Activated B cell treated with CpG ODN at 0.5 μM for 24 hours (primary cell): ENCODE measurements around the gene CMPK1. TPM values are rescaled to one million over a fixed set of nuclear protein-coding genes. Genes with fewer than 3 reads are reported as not detected.

Experiments used
- ATAC-seq: fragments of 200-7000 bp; cut with Tn5 transposase; one replicate; pipeline ENCODE4 v1.10.0; 2021; ENCODE audit warnings: low read depth, mild to moderate bottlenecking, moderate library complexity
- CTCF ChIA-PET: fragments of 350-600 bp; sonication (Branson Sonifier 250); formaldehyde crosslinking; loops from one replicate; lab custom pipeline; 2021; ENCODE audit warnings: antibody characterized with exemption; lab: Charles Lee
- POLR2A ChIA-PET: fragments of 350-600 bp; sonication (Branson Sonifier 250); formaldehyde crosslinking; loops from one replicate; lab custom pipeline; 2021; ENCODE audit warnings: antibody characterized with exemption; lab: Charles Lee
- DNase-seq: peaks from one replicate; pipeline ENCODE4 v3.0.0; 2022
- H3K27ac Mint-ChIP-seq: one replicate; pipeline ENCODE4 v1.8.0; 2020; ENCODE audit warnings: mixed read lengths
- H3K27me3 Mint-ChIP-seq: one replicate; pipeline ENCODE4 v1.8.0; 2021; ENCODE audit warnings: mixed read lengths
- H3K36me3 Mint-ChIP-seq: one replicate; pipeline ENCODE4 v1.8.0; 2021; ENCODE audit warnings: low read depth, mixed read lengths
- H3K4me1 Mint-ChIP-seq: one replicate; pipeline ENCODE4 v1.8.0; 2021; ENCODE audit warnings: mixed read lengths
- H3K4me3 Mint-ChIP-seq: one replicate; pipeline ENCODE4 v1.8.0; 2020; ENCODE audit warnings: mild to moderate bottlenecking, mixed read lengths
- H3K9me3 Mint-ChIP-seq: one replicate; pipeline ENCODE4 v1.8.0; 2020; ENCODE audit warnings: mixed read lengths
- CTCF ChIP-seq: fragments of 200-600 bp; IDR thresholded peaks from one replicate; pipeline ENCODE4 v1.8.0; 2022; ENCODE audit warnings: antibody characterized with exemption, mild to moderate bottlenecking
- intact Hi-C: fragments of 100-400 bp; cut with micrococcal nuclease; formaldehyde crosslinking; loops from one replicate; pipeline ENCODE4 v1.15.1; 2024
- total RNA-seq: library from RNA; stranded (reverse); gene quantifications from 2 replicates; pipeline ENCODE4 v1.2.3, GENCODE V29; 2022

Gene CMPK1
- total RNA-seq, 1 donor from 2014 or later: 97.1 TPM

GRCh38 chr1:47324682-47325081 is 8.9 kb upstream of the CMPK1 start:
- Mint-ChIP-seq H3K36me3 (no peaks in the 10 kb centered on the region), H3K27ac (no peak overlapping the region), H3K9me3 (no peaks in the 10 kb centered on the region), H3K27me3 (no peaks in the 10 kb centered on the region), H3K4me3 (no peak overlapping the region), H3K4me1 (no peaks in the 10 kb centered on the region)
- ChIA-PET CTCF (interaction anchor here (1.2 to 1.7 kb wide), 2 partner anchors 14 to 113 kb away, joined by 4 to 6 read pairs; partner anchors contain the start of gene FOXD2), POLR2A (no interaction called here)
- intact Hi-C loops: no loop called here
- DNase-seq (no peak), ATAC-seq (no peak)
- TF ChIP-seq CTCF: no peak

- ATAC-seq (no peak), DNase-seq (no peak)
- H3K27ac Mint-ChIP-seq: no peak overlapping the region
- no peaks in the 10 kb centered on the region for H3K9me3 Mint-ChIP-seq
- no peaks in the 10 kb centered on the region for H3K4me1 Mint-ChIP-seq
- H3K4me3 Mint-ChIP-seq: no peak overlapping the region
- H3K27me3 Mint-ChIP-seq: no peaks in the 10 kb centered on the region
- ChIA-PET POLR2A (no interaction called here), CTCF (no interaction called here)
- no peaks in the 10 kb centered on the region for H3K36me3 Mint-ChIP-seq
- intact Hi-C loops: no loop called here
- no peak for TF ChIP-seq CTCF
Measured at GRCh38 chr1:47325528-47325927, 8.1 kb upstream of the CMPK1 start.

- ChIA-PET CTCF (no interaction called here), POLR2A (interaction anchor here (0.7 kb wide), 1 partner anchor 389 kb away, joined by 3 read pairs; no protein-coding TSS in a partner anchor)
- H3K4me1 Mint-ChIP-seq: no peaks in the 10 kb centered on the region
- no peaks in the 10 kb centered on the region for H3K27me3 Mint-ChIP-seq
- DNase-seq (no peak), ATAC-seq (no peak)
- no peak overlapping the region for H3K4me3 Mint-ChIP-seq
- no peak for TF ChIP-seq CTCF
- no peaks in the 10 kb centered on the region for H3K9me3 Mint-ChIP-seq
- no peak overlapping the region for H3K27ac Mint-ChIP-seq
- intact Hi-C loops: no loop called here
- H3K36me3 Mint-ChIP-seq: no peaks in the 10 kb centered on the region
Measured at GRCh38 chr1:47326271-47326670, 7.3 kb upstream of the CMPK1 start.

- no peak for ATAC-seq
- no peaks in the 10 kb centered on the region for H3K4me1 Mint-ChIP-seq
- ChIA-PET CTCF (no interaction called here), POLR2A (no interaction called here)
- no peak for DNase-seq
- no peak overlapping the region for H3K27ac Mint-ChIP-seq
- no peaks in the 10 kb centered on the region for H3K36me3 Mint-ChIP-seq
- no peak for TF ChIP-seq CTCF
- intact Hi-C loops: no loop called here
- H3K9me3 Mint-ChIP-seq: no peaks in the 10 kb centered on the region
- no peak overlapping the region for H3K4me3 Mint-ChIP-seq
- H3K27me3 Mint-ChIP-seq: no peaks in the 10 kb centered on the region
Measured at GRCh38 chr1:47328992-47329391, 4.6 kb upstream of the CMPK1 start.

GRCh38 chr1:47330212-47330611 is 3.4 kb upstream of the CMPK1 start:
- CTCF ChIA-PET: no interaction called here
- H3K27me3 Mint-ChIP-seq: no peaks in the 10 kb centered on the region
- H3K36me3 Mint-ChIP-seq: peaks cover 4% of the 10 kb centered on the region
- DNase-seq (no peak), ATAC-seq (no peak)
- TF ChIP-seq CTCF: no peak
- POLR2A ChIA-PET: no interaction called here
- H3K4me1 Mint-ChIP-seq: peaks cover 6% of the 10 kb centered on the region
- intact Hi-C loops: loop anchor here (10.0 kb wide), 2 partner anchors 135 to 615 kb away; partner anchors contain the start of genes EFCAB14 and PDZK1IP1
- no peak overlapping the region for H3K4me3 Mint-ChIP-seq
- no peaks in the 10 kb centered on the region for H3K9me3 Mint-ChIP-seq
- no peak overlapping the region for H3K27ac Mint-ChIP-seq
